Thoracic aorta (tissue), 2 donors: Measurements from ENCODE around the gene BCL2. TPM values are rescaled to one million over a fixed set of nuclear protein-coding genes. Genes with fewer than 3 reads are reported as not detected.

Experiments used
- ATAC-seq: fragments of 150-250 bp; one replicate; pipeline ENCODE4 v1.8.0; 2017; ENCODE audit warnings: low read depth; ENCODE audit not compliant: insufficient number of reproducible peaks, low FRiP score
- DNase-seq: peaks from one replicate; pipeline ENCODE4 v3.0.0-alpha.2; 2020; ENCODE audit warnings: low spot score
- H3K27ac ChIP-seq, 2 donors: fragments of 200-600 bp; sonication (generic); 1 replicate in 1 of 2; 2 replicates in 1 of 2; pipeline ENCODE4 v1.5.1; 2016; ENCODE audit warnings: mild to moderate bottlenecking in 2 of 2, moderate library complexity in 2 of 2
- H3K27me3 ChIP-seq: fragments of 200-600 bp; sonication (generic); replicated peaks from 2 replicates; pipeline ENCODE4 v1.6.0; 2016; ENCODE audit warnings: mild to moderate bottlenecking; ENCODE audit not compliant: insufficient read depth
- H3K36me3 ChIP-seq: fragments of 200-600 bp; sonication (generic); one replicate; pipeline ENCODE4 v1.5.1; 2016
- H3K4me1 ChIP-seq, 2 donors: fragments of 200-600 bp; sonication (generic); 1 replicate in 1 of 2; 2 replicates in 1 of 2; pipeline versions ENCODE4 v1.5.1 to v1.6.0; 2016; ENCODE audit warnings: low read depth in 2 of 2, mild to moderate bottlenecking in 1 of 2; ENCODE audit not compliant: control insufficient read depth in 1 of 2
- H3K4me3 ChIP-seq: fragments of 200-600 bp; sonication (generic); 2 replicates; pipeline ENCODE4 v1.5.1; 2016; ENCODE audit warnings: mild to moderate bottlenecking
- H3K9me3 ChIP-seq: fragments of 200-600 bp; sonication (generic); 2 replicates; pipeline ENCODE4 v1.5.1; 2016
- total RNA-seq, 2 donors: library from RNA; depleted of rRNA; stranded (reverse); fragments of >200 nt; gene quantifications; one replicate each; pipeline versions ENCODE4 v1.1.0 to v1.2.3, GENCODE V29; 2016
- TF ChIP-seq, protein P1 (sequence below): fragments of 200-600 bp; sonication (generic); IDR thresholded peaks from one replicate; pipeline ENCODE4 v1.5.1; 2019; ENCODE audit warnings: antibody characterized with exemption

The BCL2 gene
- total RNA-seq = 10 to 100 TPM; 22.9 to 29.3 TPM

DNA sequence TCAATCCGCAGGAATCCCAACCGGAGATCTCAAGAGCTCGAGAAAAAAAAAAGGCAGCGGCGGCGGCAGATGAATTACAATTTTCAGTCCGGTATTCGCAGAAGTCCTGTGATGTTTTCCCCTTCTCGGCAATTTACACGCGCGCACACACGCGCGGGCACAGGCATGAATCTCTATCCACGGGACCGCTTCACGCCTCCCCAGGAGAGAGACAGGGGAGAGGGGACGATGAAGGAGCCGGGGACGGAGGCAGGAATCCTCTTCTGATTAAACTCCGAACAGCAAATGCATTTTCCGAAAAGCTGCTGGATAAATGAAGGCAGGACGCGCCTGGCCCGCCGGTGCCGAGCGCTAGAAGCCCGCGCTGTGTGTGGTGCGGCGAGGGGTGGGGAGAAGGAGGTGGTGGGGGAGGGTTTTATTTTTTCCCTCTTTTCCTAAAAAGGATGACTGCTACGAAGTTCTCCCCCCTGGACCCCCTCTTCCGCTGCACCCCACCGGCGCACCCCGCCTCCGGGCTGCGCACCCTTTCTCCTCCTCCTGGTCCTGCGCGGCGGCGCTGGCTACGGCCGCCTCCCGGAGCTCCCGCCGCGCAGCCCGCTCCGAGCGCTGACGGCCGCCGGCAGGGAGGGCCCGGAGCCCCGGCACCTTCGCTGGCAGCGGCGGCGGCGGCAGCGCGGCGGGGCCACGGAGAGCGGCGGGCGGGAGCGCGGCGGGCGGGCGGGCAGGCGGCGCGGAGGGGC is at the start of gene BCL2:
TSS of gene BCL2 (minus strand) at position 387 of the 740 bp plus-strand sequence.
- ATAC-seq (no peak), DNase-seq (no peak)
- Histone ChIP-seq H3K4me3 (peak within 1 kb of the TSS; percentile 92), H3K27me3 (no peaks in the 10 kb centered on the region), H3K36me3 (no peaks in the 10 kb centered on the region), H3K9me3 (no peaks in the 10 kb centered on the region), H3K4me1 (peaks cover 12 to 49% of the 10 kb centered on the region in 2 donors), H3K27ac (peak within 1 kb of the TSS; percentile 84 to 87)
- TF ChIP-seq, protein P1, sequence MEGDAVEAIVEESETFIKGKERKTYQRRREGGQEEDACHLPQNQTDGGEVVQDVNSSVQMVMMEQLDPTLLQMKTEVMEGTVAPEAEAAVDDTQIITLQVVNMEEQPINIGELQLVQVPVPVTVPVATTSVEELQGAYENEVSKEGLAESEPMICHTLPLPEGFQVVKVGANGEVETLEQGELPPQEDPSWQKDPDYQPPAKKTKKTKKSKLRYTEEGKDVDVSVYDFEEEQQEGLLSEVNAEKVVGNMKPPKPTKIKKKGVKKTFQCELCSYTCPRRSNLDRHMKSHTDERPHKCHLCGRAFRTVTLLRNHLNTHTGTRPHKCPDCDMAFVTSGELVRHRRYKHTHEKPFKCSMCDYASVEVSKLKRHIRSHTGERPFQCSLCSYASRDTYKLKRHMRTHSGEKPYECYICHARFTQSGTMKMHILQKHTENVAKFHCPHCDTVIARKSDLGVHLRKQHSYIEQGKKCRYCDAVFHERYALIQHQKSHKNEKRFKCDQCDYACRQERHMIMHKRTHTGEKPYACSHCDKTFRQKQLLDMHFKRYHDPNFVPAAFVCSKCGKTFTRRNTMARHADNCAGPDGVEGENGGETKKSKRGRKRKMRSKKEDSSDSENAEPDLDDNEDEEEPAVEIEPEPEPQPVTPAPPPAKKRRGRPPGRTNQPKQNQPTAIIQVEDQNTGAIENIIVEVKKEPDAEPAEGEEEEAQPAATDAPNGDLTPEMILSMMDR = no peak

DNA sequence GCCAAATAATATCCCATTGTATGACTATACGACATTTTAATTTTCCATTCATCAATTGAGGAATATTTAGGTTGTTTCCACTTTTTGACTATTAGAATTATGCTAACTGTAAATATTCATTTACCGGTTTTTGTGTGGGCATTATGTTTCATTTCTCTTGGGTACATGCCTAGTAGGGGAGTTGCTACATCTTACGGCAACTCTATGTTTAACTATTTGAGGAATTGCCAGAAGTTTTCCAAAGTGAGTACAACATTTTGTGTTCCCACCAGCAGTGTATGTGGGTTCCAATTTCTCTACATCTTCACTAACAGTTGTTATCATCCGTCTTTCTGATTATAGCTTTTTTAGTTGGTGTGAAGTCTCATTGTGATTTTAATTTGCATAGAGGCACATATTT is 49.0 kb upstream of the BCL2 start:
- no peak for DNase-seq
- peak overlapping the region; percentile 89 for H3K4me3 ChIP-seq
- H3K9me3 ChIP-seq = no peaks in the 10 kb centered on the region
- no peak overlapping the region for H3K27ac ChIP-seq
- no peaks in the 10 kb centered on the region for H3K36me3 ChIP-seq
- H3K4me1 ChIP-seq = peaks cover 14 to 22% of the 10 kb centered on the region in 2 donors
- TF ChIP-seq, protein P1 = no peak
- H3K27me3 ChIP-seq = no peaks in the 10 kb centered on the region
- ATAC-seq = no peak

DNA sequence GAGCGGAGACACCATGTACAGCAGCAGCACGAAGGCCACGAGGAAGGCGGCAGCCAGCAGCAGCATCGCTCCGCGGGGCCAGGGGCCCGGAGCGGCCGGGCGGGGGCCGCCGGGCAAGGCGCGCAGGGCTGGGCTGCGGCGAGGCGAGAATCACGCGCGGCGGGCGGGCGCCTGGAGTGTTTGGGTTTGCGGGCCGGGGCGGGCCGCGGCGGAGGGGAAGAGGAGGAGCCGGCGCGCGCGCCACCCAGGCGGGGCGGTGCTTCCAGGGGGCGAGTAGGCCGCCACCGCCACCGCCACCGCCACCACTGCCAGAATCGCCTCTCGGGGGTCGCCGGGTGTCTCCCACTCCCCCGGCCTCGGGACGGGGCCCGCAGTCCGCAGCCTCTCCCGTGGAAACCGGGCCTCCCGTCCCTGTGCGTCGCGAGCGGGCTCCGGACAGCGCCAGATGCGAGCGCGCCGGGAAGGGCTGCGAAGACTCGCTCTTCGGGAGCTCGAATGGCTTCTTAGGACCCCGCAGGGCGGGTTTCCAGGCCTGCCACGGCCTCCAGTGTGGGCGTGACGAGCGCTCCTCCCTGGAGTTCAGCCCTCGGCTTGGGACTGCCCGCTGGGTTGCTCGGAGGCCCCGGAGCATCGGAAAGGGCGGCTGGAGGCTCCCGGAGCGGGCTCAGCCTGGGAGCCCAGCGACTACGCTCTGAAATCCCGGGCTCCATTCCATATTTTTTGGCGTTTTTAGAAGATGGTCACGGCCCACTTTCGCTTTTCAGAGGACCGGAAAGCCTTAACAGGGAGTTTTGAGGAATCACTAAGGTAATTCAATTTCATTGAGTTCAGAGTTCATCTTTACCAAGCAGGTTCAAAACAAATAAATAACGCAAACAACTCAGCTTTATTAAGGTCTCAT is 47.7 kb upstream of the BCL2 start, which contains the start of gene KDSR:
TSS of gene KDSR (minus strand) at position 154 of the 901 bp plus-strand sequence. CDS start at position 66, 88 bp downstream.
- DNase-seq (peak; percentile 74), ATAC-seq (peak; percentile 92)
- peaks cover under 1% of the 10 kb centered on the region for H3K36me3 ChIP-seq
- peak within 1 kb of the TSS; percentile 89 for H3K4me3 ChIP-seq
- H3K4me1 ChIP-seq = peaks cover 14 to 22% of the 10 kb centered on the region in 2 donors
- no peaks in the 10 kb centered on the region for H3K27me3 ChIP-seq
- peak within 1 kb of the TSS; percentile 97 for H3K27ac ChIP-seq
- H3K9me3 ChIP-seq = no peaks in the 10 kb centered on the region
- TF ChIP-seq, protein P1 = no peak

DNA sequence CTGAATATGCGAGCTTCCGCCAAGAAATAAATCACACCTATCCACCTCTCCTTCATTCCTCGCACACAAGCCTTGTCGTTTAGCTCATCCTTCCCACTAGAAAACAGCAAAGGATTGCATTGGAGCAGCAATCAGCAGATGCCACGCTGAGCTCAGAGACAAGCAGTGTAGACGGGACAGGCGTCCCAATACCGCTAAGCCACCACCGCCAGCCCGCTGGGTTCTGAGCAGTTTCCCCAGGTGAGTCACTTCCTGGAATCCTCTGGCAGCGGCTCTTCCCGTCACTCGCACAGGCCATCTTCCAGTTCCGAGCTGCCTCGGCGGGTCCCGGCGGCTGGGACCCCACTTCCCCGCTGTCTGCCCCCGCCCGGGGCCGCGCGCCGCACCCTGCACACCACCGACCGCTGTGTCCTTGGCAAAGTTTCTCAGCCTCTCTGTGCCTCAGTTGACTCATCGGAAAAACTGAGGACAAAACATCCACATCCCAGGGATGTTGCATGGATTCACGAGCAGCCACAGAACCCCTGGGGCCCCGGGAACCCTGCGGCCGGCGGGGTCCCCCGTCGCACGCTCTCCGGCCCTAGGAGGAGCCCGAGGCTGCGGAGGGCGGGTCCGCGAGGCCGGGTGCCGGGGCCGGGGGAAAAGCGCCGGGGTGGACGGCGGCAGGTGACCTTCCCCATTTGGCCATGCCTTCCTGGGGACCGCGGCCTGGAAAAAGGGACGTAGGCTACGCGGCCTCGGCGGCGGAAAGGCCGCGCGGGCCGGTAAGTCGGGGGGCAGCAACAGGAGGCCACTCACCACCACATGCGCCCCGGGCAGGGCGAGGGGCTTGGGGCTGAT is 46.9 kb upstream of the BCL2 start:
- Histone ChIP-seq H3K27ac (peak overlapping the region; percentile 97), H3K36me3 (peaks cover 9% of the 10 kb centered on the region), H3K9me3 (no peaks in the 10 kb centered on the region), H3K27me3 (no peaks in the 10 kb centered on the region), H3K4me1 (peaks cover 14 to 22% of the 10 kb centered on the region in 2 donors), H3K4me3 (peak overlapping the region; percentile 89)
- TF ChIP-seq, protein P1 = no peak
- peak; percentile 16 for DNase-seq
- ATAC-seq = peak; percentile 17
